Activated T-cell treated with anti-CD3 and anti-CD28 coated beads for 4 hours (primary cell): Measurements from ENCODE around the gene TSPAN10.
"Not testable (repeated sequence)": the region's sequence is repeated elsewhere in the genome, so short reads cannot be mapped to it uniquely, and the experiment has no call there.

Source experiments
- DNase-seq: peaks from one replicate; pipeline ENCODE4 v3.0.0-alpha.2; 2020

TSPAN10 gene

DNA sequence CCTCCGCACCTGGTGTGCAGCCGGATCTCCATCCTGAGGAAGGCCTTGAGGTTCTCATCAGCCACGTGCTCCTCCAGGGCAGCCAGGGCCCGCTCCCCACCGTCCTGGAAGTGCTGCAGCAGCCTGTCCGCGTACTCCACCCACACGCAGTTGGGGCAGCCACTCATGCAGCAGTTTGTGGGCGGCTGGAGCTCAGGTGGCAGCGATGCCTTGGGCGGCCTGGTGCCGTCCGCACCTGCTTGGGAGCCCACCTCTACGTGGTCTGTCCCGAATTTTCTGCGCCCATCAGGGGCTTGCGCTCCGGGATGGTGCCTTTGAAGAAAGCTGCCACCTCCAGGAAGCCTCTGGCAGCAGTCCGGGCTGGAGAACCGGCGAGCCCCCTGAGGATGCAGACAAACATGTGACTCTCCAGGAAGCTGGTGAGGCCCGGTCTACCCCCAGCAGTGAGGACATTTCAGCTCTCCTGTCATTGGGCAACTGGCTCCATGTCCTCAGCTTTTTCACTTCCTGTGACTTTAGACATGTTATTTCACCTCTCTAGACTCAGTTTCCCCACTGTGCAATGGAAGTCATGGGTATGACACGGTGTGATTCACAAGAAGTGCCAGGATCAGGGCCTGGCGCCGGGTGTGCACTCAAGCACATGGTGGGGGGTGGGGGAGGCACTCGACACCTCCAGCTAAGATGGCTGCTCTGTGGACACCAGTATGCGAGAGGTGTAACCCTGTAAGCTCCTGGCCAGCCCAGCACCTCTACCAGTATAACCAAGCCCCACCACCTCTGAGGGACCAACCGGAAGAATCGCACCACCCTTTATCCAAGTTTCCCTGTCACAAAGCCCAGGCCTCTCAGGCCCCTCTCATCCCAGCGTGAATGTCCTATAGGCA, 28.5 kb downstream of the TSPAN10 start:
- peak; percentile 56 for DNase-seq

- DNase-seq = no peak
Measured at GRCh38 chr17:81666092-81666341, 29.0 kb downstream of the TSPAN10 start.

DNA sequence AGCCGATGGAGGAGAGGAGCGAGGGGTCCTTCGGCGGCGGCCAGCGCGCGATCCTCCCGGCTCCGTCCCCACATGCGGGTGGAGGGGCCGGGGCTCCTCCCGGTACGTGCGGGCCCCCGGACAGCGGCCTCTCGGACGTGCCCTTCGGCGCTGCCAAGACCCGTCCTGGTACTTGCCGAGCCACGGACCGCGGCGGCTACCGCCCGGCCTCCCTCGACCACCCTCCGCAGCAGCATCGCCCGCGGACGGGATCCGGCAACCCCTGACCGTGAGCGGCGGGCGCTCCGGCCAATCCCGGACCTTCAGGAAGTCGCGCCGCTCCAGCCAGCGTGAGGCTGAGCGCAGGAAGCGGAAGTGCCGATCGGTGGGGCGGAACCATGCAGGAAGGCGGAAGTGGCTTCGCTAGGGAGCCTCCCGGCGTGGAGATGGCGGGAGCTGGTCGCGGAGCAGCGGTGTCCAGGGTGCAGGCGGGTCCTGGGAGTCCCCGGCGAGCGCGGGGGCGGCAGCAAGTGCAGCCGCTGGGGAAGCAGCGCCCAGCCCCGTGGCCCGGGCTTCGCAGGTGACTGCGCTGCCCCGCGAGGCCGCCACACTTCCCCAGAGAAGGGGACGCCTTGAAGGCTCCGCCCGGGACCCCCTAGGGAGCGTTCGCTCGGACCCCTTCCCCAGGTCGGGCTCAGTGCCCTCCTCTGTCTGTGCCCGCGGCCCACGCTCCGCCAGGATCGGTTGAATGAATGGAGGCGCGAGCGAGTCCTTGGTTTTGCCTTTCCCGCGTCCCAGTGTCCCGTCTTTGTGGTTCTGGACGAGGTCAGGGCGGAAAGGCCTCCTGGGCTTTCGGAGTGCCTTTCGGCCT, 29.6 kb downstream of the TSPAN10 start, which contains the start of the genes CCDC137 and OXLD1:
Gene CCDC137, plus strand, starts transcription at position 396 of the 850 bp plus-strand sequence. Its CDS starts 30 bp downstream, at position 426.
Gene OXLD1, minus strand, starts transcription at position 264 of the 850 bp plus-strand sequence. Its CDS starts 28 bp downstream, at position 236.
- peak; percentile 84 for DNase-seq

DNA sequence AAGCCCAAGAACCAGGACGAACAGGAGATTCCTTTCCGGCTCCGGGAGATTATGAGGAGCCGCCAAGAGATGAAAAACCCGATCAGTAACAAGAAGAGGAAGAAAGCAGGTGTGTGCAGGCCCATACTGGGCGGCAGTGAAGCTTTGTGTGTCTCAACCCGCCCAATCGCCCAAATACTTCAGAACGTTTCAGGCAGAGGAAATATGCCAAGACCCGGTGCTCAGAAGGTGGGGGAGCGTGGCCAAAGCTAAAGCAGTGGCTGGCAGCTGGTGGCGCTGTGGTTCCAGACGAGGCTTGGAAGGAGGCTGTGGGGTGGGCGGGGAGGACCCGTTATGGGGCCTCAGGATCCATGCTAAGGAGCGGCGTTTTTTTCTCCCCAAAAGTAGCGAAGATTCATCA, 30.8 kb downstream of the TSPAN10 start:
- no peak for DNase-seq

DNA sequence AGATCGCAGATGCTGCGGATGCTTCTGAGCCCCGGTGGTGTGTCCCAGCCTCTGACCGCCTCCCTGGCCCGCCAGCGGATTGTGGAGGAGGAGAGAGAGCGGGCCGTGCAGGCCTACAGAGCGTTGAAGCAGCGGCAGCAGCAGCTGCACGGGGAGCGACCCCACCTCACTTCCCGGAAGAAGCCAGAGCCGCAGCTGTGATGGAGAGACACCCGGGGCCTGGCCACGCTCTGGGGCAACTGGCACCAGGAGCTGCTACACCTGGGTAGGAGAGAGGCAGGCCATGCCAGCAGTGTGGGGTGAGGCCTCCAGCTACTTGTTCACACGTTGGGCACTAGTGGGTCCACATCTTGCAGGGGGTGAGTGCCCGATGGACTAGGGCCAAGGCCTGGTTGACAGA, 35.5 kb downstream of the TSPAN10 start:
- no peak for DNase-seq

DNA sequence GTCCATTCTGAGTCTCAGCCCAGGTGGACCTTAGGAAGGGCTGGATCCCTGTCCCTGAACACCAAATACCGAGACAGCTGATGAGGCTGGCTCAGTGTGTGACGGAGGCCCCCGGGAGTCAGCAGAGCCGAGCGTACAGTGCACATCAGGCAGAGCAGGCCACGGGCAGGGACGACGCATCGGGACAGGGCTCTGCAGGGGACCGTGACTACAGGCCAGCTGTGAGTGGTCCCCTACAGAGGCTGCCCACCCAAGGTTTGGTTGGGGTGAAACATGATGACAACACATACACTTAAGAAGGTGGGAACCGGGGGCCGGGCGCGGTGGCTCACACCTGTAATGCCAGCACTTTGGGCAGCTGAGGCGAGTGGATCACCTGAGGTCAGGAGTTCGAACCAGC, 36.0 kb downstream of the TSPAN10 start:
- DNase-seq = no peak

GRCh38 chr17:81673561-81674258, 36.7 kb downstream of the TSPAN10 start:
- DNase-seq = no peak

GRCh38 chr17:81675515-81676221, 38.7 kb downstream of the TSPAN10 start:
- DNase-seq = not testable (repeated sequence)

DNA sequence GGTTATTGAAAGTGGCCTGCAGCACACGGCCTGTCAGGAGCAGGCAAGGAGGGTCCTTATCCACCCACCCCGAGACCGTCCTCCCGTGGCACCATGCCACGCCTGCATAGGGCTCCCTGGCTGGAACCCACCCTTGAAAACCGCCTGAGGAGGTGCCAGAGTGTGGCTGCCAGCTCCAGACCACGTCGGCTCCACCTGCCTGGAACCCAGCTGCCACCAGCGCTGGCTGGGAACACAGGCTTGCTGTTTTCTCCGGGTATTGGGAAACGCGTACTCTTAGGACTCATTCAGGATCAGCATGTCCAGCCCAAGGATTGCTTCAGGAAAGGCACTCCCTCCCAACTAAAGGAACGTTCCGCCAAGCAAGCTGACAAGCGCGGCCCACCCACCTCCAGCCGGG, 39.9 kb downstream of the TSPAN10 start:
- no peak for DNase-seq

DNA sequence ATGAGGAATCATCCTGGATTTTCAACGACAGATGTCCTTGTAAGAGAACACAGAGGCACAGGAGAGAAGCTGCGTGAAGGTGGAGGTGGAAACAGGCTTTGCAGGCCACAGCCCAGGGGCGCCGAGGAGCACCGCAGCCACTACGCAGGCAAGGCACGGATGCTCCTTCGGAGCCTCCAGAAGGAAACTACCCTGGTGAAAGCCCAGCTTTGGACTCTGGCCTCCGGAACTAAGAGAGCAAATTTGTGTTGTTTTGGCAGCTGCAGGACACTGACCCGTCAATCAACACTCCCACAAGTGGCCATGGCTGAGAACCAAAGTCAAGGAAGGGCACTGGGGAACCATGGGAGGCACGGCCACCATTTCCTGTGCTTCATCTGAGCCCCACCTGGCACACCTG, 43.2 kb downstream of the TSPAN10 start:
- DNase-seq = no peak

GRCh38 chr17:81681672-81682071, 44.7 kb downstream of the TSPAN10 start:
- no peak for DNase-seq

GRCh38 chr17:81682565-81683207, 45.7 kb downstream of the TSPAN10 start:
- no peak for DNase-seq

- DNase-seq = no peak
Measured at GRCh38 chr17:81683208-81683583, 46.2 kb downstream of the TSPAN10 start.

- DNase-seq = peak; percentile 95
Measured at GRCh38 chr17:81683584-81684441, 46.8 kb downstream of the TSPAN10 start, which contains the start of the genes ARL16 and HGS. Gene ARL16 (minus strand): TSS chr17:81683797. CDS start chr17:81683753, 44 bp downstream. Gene HGS (plus strand): TSS chr17:81684011. CDS start chr17:81684067, 56 bp downstream.

DNA sequence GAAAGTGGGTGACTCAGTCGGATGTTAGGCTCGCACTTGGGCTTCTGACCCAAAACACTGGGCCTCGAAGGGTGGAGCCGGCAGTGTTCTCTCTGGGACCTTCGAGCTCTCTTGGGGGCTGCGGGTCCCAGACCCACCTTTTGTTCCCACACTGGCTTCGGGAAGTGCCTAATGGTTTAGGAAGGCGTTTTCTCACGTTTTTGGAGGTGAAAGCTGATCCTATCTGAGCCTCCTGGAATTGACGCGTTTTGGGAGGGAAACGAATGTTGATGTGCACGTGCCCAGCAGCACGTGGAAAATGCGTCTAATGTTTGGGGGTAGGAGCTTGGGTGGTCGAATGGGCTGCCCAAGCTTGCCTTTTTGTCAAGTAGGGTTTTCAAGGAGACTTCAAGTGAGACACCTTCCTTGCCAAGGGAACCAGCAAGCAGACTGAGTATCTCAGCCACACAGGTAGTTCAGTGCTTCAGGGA, 47.5 kb downstream of the TSPAN10 start:
- no peak for DNase-seq

- no peak for DNase-seq
Measured at GRCh38 chr17:81685108-81685507, 48.1 kb downstream of the TSPAN10 start.

- DNase-seq = no peak
Measured at GRCh38 chr17:81686614-81687013, 49.6 kb downstream of the TSPAN10 start.

DNA sequence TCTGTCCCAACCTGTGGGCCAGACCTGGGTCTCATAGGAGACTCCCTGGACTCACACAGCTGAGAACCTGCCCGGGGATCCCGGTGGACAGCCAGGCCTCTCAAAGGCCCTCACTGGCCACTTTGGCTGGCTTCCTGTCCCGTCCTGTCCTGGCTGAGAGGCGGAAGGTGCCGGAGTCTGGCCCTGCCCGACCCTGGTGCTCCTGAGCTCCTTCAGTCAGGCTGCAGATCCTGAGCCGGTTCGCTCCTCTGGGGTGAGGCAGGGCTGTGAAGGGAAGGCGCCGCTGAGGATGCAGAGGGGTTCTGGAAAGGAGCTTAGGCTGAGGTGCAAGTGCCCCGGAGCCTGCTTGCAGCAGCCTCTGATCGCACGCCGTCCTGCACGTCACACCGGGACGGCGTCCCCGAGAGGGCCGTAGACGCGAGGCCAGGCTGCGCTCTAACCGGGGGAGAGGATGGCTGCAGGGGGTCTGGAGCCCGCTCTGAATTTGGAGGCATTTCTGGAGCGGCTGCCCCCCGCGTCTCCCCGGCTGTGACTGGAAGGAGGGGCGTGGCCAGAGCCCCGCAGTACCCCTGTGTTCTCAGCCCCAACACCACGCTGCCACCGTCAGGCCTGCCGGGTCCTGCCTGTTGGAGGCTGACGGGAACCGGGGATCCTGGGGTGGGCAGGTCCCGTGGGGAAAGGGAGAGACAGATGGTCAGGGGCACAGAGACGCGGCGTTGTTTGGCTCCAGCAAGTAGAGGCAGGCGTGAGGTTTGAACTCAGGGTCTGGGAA, 51.0 kb downstream of the TSPAN10 start:
- no peak for DNase-seq

DNA sequence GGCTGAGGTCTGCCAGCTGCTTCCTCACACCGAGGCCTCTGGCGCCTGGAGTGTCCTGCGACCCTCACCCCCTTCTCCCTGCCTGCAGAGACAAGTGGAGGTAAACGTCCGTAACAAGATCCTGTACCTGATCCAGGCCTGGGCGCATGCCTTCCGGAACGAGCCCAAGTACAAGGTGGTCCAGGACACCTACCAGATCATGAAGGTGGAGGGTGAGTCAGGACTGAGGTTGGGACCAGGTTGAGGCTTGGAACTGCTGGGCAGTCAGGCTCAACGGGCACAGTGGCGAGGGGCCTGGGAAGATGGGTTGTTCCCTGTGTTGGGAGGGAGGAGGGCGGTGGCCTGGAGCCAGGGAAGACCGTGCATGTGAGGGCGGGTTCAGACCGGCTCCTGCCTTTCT, 51.6 kb downstream of the TSPAN10 start:
- no peak for DNase-seq

DNA sequence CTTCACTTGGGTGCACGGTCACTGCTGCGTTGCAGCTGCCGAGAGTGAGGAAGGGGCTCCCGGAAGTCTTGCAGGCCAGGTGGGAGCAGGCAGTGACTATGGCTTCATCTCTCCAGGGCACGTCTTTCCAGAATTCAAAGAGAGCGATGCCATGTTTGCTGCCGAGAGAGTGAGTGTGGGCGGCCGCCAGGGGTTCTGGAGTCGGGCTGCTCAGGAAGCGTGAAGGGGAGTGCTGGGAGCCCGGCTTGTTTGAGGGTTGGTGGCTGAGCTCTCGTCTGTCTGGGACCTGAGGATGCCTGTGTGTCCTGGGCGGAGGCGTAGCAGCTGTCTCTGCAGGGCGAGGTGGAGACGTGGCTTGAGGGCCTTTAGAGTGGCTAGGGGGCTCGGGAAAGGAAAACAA, 53.1 kb downstream of the TSPAN10 start:
- DNase-seq = no peak
